Raji (cell line): ENCODE data around the gene C3orf49.

Source experiments
- POLR2A ChIP-seq: IDR thresholded peaks from 2 replicates; pipeline ENCODE4 v1.6.1; 2011; ENCODE audit warnings: low read depth, low read length, control low read depth; ENCODE audit not compliant: insufficient read depth

C3orf49 gene

GRCh38 chr3:63832395-63832794 lies 13.3 kb downstream of the C3orf49 start:
- no peak for TF ChIP-seq POLR2A

DNA sequence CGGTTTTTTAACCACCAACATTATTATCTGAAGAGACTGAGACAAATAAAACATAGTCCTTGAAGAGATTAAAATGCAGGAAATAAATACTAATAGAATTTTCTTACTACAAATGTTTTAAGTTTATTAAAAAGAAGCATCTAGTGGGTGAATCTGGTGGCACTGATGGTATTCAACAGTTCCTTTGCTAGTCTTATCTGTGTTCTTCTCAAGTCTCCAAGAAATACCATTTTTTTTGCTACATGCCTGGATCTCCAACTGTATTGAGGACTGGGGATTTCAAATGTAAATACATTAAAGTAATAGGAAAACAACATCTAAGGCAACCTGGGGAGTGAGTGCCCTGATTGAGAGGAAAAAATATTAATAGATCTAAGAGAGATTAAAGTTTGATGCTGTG lies 22.6 kb downstream of the C3orf49 start:
- no peak for TF ChIP-seq POLR2A

GRCh38 chr3:63842127-63842526 lies 23.0 kb downstream of the C3orf49 start:
- TF ChIP-seq POLR2A: no peak

GRCh38 chr3:63845215-63845614 lies 26.1 kb downstream of the C3orf49 start:
- TF ChIP-seq POLR2A: no peak

DNA sequence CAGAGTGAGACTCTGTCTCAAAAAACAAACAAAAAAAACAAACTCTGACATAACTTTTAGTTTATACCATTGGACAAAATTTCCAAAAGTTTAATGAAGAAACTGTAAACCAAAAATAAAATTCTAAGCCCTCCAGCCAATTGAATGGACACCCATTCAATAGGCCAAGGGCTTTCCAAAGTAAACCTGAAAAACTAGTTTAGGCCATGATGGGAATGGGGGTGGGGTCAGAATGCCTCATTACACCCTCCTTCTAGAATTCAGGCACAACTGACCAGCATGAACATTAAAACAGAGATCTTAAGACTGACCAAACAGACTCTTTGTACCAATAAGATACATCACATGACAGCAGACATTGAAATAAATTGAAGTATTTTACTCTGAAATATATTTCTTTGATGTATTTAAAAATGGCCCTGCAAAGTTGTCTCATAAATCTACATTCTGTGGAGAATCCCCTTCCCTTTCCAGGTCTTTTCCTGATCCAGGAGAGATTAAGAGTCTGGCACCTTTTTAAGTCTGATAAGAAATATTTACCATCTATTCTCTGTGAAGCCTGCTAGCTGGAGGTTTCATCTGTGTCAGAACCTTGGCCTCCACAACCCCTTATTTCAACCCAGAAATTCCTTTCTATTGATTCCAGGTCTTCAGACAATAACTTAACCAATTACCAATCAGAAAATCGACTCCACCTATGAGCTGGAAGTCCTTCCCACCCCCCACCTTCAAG lies 28.8 kb downstream of the C3orf49 start:
- no peak for TF ChIP-seq POLR2A

DNA sequence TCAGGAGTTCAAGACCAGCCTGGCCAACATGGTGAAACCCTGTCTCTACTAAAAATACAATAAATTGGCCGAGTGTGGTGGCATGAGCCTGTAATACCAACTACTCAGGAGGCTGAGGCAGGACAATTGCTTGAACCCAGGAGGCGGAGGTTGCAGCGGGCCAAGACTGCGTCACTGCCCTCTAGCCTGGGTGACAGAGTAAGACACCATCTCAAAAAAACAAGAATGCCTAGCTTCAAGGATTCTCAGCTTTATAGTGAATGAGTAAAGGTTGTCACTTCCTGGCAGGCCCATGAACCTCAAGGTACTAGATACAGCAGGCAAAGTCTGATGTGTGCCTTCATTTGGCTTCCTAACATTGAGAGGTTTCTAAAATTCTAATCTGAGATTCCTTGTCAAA lies 30.1 kb downstream of the C3orf49 start:
- TF ChIP-seq POLR2A: no peak

DNA sequence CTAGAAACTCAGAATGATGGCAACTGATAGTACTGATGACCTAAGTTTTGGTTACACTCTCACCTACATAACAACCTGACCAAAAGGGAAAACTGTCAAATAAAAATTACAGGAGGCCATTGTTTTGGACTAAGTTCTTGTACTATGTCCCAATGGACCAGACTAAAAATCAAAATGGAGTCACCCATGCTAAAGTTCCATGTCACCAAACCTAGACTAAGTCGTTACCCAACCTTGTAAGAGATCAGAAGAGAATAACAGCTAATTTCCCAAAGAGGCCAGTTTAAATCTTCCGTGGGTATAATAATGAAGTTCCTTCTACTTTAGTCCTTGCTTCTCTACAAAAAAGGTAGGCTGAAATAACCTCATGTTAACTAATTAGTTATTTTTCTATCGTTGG lies 32.2 kb downstream of the C3orf49 start:
- TF ChIP-seq POLR2A: no peak

DNA sequence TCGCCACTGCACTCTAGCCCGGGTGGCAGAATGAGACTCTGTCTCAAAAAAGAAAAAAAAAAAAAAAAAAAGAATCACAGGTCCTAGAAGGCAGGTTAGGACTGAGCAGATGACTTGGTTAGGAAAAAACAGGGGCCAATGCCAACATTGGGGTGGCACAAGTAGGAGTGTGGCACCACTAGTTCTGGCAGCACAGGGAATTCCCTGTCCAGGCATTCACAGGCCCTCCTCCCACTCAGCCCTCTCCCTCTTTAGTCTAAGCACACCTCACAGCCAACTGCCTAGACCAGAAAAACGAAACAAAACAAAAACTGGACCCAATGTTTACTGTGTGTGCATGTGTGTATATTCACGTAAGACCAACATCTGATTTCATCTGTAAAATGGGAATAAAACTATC lies 34.0 kb downstream of the C3orf49 start:
- no peak for TF ChIP-seq POLR2A

- no peak for TF ChIP-seq POLR2A
Measured at GRCh38 chr3:63855333-63855940, 36.3 kb downstream of the C3orf49 start.

GRCh38 chr3:63857311-63857710 lies 38.2 kb downstream of the C3orf49 start:
- TF ChIP-seq POLR2A: no peak

DNA sequence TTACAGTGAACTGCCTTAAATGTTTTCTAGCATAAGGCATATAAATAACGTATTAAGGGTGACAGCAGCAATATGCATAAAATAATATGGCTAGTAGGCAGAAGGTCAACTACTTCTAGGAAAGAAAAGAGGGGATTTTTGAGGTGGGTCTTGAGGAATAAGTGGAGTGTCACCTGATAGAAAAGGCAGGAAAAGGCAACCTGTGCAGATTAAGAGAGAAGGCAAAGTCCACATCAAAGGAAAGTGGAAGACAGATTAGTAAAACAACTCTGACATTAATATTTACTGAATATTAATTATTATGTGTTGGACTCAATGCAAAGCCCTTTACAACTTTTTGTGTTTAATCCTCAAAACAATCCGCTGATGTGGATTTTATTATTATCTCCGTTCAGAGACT lies 41.7 kb downstream of the C3orf49 start:
- no peak for TF ChIP-seq POLR2A

DNA sequence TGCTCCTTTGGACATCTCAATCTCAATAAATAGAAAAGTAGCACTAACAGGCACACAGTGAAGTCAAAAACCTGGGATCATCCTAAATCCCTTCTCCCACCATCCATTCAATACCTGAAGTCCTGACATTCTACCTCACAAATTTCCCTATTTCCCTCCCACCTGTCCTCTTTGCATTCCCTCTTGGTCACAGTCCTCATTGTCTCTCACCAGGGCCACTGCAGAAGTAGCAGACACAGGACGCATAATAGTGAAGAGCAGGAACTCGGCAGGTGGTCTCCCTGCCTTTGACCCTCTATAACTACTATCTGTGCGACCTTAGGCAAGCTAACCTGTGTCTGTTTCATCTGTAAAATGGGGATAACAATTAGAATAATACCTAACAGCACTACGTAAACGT lies 42.2 kb downstream of the C3orf49 start:
- TF ChIP-seq POLR2A: no peak

GRCh38 chr3:63862804-63863149 lies 43.7 kb downstream of the C3orf49 start:
- TF ChIP-seq POLR2A: no peak

GRCh38 chr3:63863150-63864007 lies 44.3 kb downstream of the C3orf49 start, which contains the start of the genes ATXN7 and THOC7:
TSS of gene ATXN7 (plus strand) at chr3:63863867. CDS start at chr3:63912599, 48,732 bp downstream.
TSS of gene THOC7 (minus strand) at chr3:63863805. CDS start at chr3:63863790, 15 bp downstream.
- TF ChIP-seq POLR2A: peak; percentile 44

DNA sequence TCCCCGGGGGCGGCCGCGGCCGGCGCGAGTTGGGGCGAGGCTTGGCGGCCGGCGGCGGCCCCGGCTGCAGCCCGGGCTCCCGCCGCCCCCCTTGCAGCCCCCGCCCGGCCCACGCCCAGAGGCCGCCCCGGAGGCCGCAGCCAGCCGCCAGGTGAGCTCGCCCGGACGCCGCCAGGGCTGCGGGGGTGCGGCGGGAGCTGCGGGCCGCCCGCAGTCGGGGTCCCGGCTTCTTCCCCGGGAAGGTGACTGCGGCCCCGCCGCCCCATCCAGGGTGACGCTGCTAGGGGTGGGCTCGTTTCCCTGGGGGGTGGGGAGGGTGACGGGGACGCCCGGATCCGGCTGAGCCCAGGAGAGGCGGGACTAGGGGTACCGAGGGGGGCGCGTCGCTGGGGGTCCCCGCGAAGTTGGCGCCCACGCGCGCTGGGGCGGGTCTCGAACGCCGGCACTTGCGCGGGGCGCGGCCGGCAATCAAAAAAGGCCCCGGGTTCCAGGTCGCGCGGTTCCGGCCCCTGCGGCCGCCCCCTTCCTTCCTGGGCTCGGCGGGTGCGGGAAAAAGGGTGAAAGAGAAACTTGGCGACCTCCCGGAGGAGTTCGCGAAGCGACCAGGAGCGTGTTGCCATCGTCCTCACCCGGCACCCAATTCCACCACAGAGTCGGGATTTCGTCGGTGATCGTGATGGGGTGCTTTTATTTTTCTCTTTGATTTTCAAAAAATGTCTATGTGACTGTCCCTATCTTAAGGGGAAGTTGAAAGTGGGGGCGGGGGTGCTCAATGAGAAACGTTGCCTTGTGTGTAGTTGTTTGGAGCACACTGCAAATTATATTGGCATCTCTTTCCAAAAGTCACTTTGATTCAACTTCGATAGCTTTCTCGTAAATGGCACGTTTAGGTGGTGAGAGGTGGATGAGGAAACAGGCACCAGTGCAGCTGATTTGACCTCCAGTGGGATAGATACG lies 45.2 kb downstream of the C3orf49 start:
- no peak; the same call in 1 of the 2 replicates for TF ChIP-seq POLR2A

DNA sequence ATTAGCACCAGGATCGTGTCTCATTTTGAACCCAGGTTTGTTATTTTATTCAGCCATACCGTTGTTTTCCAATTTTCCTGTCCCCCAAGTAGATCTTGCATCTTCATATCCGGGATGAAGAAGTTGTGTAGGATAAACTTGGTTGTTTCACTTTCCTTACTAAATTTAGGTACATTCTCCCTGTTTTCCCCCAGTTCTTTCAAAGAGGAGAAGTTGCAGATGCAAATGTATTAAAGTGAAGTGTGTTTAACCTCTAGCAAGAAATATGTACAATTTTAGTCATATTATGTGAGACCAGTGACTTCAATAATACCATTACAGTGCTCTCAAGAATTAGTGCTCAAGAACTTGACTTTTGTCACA lies 45.8 kb downstream of the C3orf49 start:
- TF ChIP-seq POLR2A: no peak
